H9 (cell line): ENCODE measurements around the gene INSYN2B. TPM values are rescaled to one million over a fixed set of nuclear protein-coding genes. Genes with fewer than 3 reads are reported as not detected.

Experiments
- DNase-seq: peaks from one replicate; pipeline ENCODE4 v3.0.0-alpha.2; 2017
- H2AFZ ChIP-seq: one replicate; pipeline ENCODE4 v1.6.1; 2013; ENCODE audit warnings: mild to moderate bottlenecking, low read length, control low read depth, moderate library complexity
- H2AK5ac ChIP-seq: 2 replicates; pipeline ENCODE4 v1.6.1; 2013; ENCODE audit warnings: low read length, control low read depth, mixed read lengths; ENCODE audit not compliant: insufficient read length
- H2BK120ac ChIP-seq: one replicate; pipeline ENCODE4 v1.6.1; 2013; ENCODE audit warnings: low read depth, mild to moderate bottlenecking, low read length, control low read depth, inconsistent platforms; ENCODE audit not compliant: poor library complexity, severe bottlenecking
- H2BK12ac ChIP-seq: 2 replicates; pipeline ENCODE4 v1.6.1; 2013; ENCODE audit warnings: low read length, control low read depth, mixed read lengths, low read depth; ENCODE audit not compliant: insufficient read length
- H2BK15ac ChIP-seq: 2 replicates; pipeline ENCODE4 v1.6.1; 2013; ENCODE audit warnings: low read depth, low read length, control low read depth
- H2BK20ac ChIP-seq: one replicate; pipeline ENCODE4 v1.6.1; 2013; ENCODE audit warnings: low read depth, mild to moderate bottlenecking, low read length, control low read depth, inconsistent platforms; ENCODE audit not compliant: poor library complexity, severe bottlenecking
- H2BK5ac ChIP-seq: 2 replicates; pipeline ENCODE4 v1.6.1; 2013; ENCODE audit warnings: low read length, control low read depth, mixed read lengths; ENCODE audit not compliant: insufficient read length
- H3K14ac ChIP-seq: 2 replicates; pipeline ENCODE4 v1.6.1; 2013; ENCODE audit warnings: low read length, control low read depth; ENCODE audit not compliant: insufficient read depth
- H3K18ac ChIP-seq: 2 replicates; pipeline ENCODE4 v1.6.1; 2013; ENCODE audit warnings: low read depth, mild to moderate bottlenecking, mixed read lengths, low read length, control low read depth; ENCODE audit not compliant: insufficient read length
- H3K23ac ChIP-seq: 2 replicates; pipeline ENCODE4 v1.6.1; 2013; ENCODE audit warnings: low read length, control low read depth, mixed read lengths, low read depth; ENCODE audit not compliant: insufficient read length
- H3K23me2 ChIP-seq: 2 replicates; pipeline ENCODE4 v1.6.1; 2013; ENCODE audit warnings: low read depth, mild to moderate bottlenecking, mixed read lengths, low read length, control low read depth; ENCODE audit not compliant: insufficient read length, poor library complexity, severe bottlenecking
- H3K27ac ChIP-seq: 2 replicates; pipeline ENCODE4 v1.5.1; 2013; ENCODE audit warnings: low read length, control low read depth, mixed read lengths, low read depth; ENCODE audit not compliant: insufficient read length
- H3K27me3 ChIP-seq: 2 replicates; pipeline ENCODE4 v1.6.1; 2013; ENCODE audit warnings: low read length, control low read depth, inconsistent platforms; ENCODE audit not compliant: insufficient read depth
- H3K4ac ChIP-seq: 2 replicates; pipeline ENCODE4 v1.6.1; 2013; ENCODE audit warnings: low read depth, mild to moderate bottlenecking, control low read depth, inconsistent platforms, low read length, moderate library complexity
- H3K4me1 ChIP-seq: 2 replicates; pipeline ENCODE4 v1.6.1; 2013; ENCODE audit warnings: low read length, control low read depth, inconsistent platforms; ENCODE audit not compliant: insufficient read depth
- H3K4me2 ChIP-seq: 2 replicates; pipeline ENCODE4 v1.6.1; 2013; ENCODE audit warnings: low read length, control low read depth, mixed read lengths; ENCODE audit not compliant: insufficient read length, insufficient read depth
- H3K56ac ChIP-seq: 2 replicates; pipeline ENCODE4 v1.6.1; 2013; ENCODE audit warnings: low read depth, mild to moderate bottlenecking, mixed read lengths, low read length, control low read depth; ENCODE audit not compliant: insufficient read length
- H3K79me1 ChIP-seq: 2 replicates; pipeline ENCODE4 v1.6.1; 2013; ENCODE audit warnings: low read depth, mild to moderate bottlenecking, moderate library complexity, low read length, control low read depth, inconsistent platforms; ENCODE audit not compliant: insufficient read depth, poor library complexity, severe bottlenecking
- H3K79me2 ChIP-seq: 2 replicates; pipeline ENCODE4 v1.6.1; 2013; ENCODE audit warnings: low read length, control low read depth, inconsistent platforms; ENCODE audit not compliant: insufficient read depth
- H3K9ac ChIP-seq: 2 replicates; pipeline ENCODE4 v1.6.1; 2013; ENCODE audit warnings: low read length, control low read depth, mixed read lengths; ENCODE audit not compliant: insufficient read length; ENCODE audit errors: extremely low read depth
- H3K9me3 ChIP-seq: one replicate; pipeline ENCODE4 v1.6.1; 2013; ENCODE audit warnings: low read depth, low read length, inconsistent platforms; ENCODE audit not compliant: control insufficient read depth
- H3T11ph ChIP-seq: one replicate; pipeline ENCODE4 v1.6.1; 2013; ENCODE audit warnings: mild to moderate bottlenecking, low read length, control low read depth, inconsistent platforms
- H4K20me1 ChIP-seq: one replicate; pipeline ENCODE4 v1.6.1; 2013; ENCODE audit not compliant: control insufficient read depth, insufficient read length, insufficient read depth
- H4K5ac ChIP-seq: 2 replicates; pipeline ENCODE4 v1.6.1; 2013; ENCODE audit warnings: low read depth, mild to moderate bottlenecking, mixed read lengths, low read length, control low read depth; ENCODE audit not compliant: insufficient read length
- H4K8ac ChIP-seq: replicated peaks from 2 replicates; pipeline ENCODE4 v1.6.1; 2013; ENCODE audit warnings: low read length, control low read depth, mixed read lengths, low read depth; ENCODE audit not compliant: insufficient read length
- H4K91ac ChIP-seq: 2 replicates; pipeline ENCODE4 v1.6.1; 2013; ENCODE audit warnings: low read depth, mild to moderate bottlenecking, moderate library complexity, mixed read lengths, low read length, control low read depth; ENCODE audit not compliant: insufficient read length
- H3K27ac Mint-ChIP-seq, 3 experiments: 2 replicates in 2 of 3; 3 replicates in 1 of 3; pipeline ENCODE4 v1.8.0; 2020 to 2021; ENCODE audit warnings: mixed read lengths in 3 of 3, mild to moderate bottlenecking in 1 of 3, moderate library complexity in 1 of 3
- H3K27me3 Mint-ChIP-seq: 2 replicates; pipeline ENCODE4 v1.8.0; 2021; ENCODE audit warnings: low read depth, mild to moderate bottlenecking, moderate library complexity, mixed read lengths
- H3K36me3 Mint-ChIP-seq, 3 experiments: 2 replicates in 2 of 3; 3 replicates in 1 of 3; pipeline ENCODE4 v1.8.0; 2020 to 2021; ENCODE audit warnings: low read depth in 3 of 3, mixed read lengths in 3 of 3; ENCODE audit not compliant: insufficient read depth in 1 of 3
- H3K4me1 Mint-ChIP-seq, 2 experiments: 2 replicates each; pipeline ENCODE4 v1.8.0; 2020; ENCODE audit warnings: mixed read lengths in 2 of 2
- H3K4me3 Mint-ChIP-seq, 2 experiments: 2 replicates in 1 of 2; 3 replicates in 1 of 2; pipeline ENCODE4 v1.8.0; 2020 to 2021; ENCODE audit warnings: mild to moderate bottlenecking in 2 of 2, mixed read lengths in 2 of 2, moderate library complexity in 1 of 2
- H3K9me3 Mint-ChIP-seq, 2 experiments: 2 replicates in 1 of 2; 3 replicates in 1 of 2; pipeline ENCODE4 v1.8.0; 2020; ENCODE audit warnings: mild to moderate bottlenecking in 2 of 2, mixed read lengths in 2 of 2, moderate library complexity in 1 of 2
- WGBS: extraction: QIAGEN DNeasy Blood & Tissue Kit; methylation state at CpG from one replicate; pipeline ENCODE4 v1.1.7; 2013; ENCODE audit warnings: missing lambda C conversion rate, low lambda C conversion rate, mixed read lengths; ENCODE audit not compliant: insufficient read length; ENCODE audit errors: extremely low coverage; 5-methylcytosine and 5-hydroxymethylcytosine counted together
- total RNA-seq: library from RNA; stranded (reverse); gene quantifications from 2 replicates; pipeline ENCODE4 v1.2.1, GENCODE V29; 2021
- TF ChIP-seq, protein P1 (sequence below): fragments of 200-600 bp; sonication (generic); conservative IDR thresholded peaks from 3 replicates; pipeline ENCODE4 v1.8.0; 2021; ENCODE audit warnings: antibody characterized with exemption, mild to moderate bottlenecking

The INSYN2B gene
- total RNA-seq, 1 experiment from 2014 or later = not detected

- Histone ChIP-seq H3K27me3 (no peaks in the 10 kb centered on the region), H2BK15ac (no peak overlapping the region), H3T11ph (no peak overlapping the region), H3K23me2 (no peaks in the 10 kb centered on the region), H4K91ac (no peak overlapping the region), H2AK5ac (no peak overlapping the region), H2BK12ac (no peak overlapping the region), H4K8ac (no peak overlapping the region), H4K5ac (no peak overlapping the region), H4K20me1 (no peaks in the 10 kb centered on the region), H2BK120ac (no peak overlapping the region), H3K18ac (no peak overlapping the region), H2BK20ac (no peak overlapping the region), H3K79me2 (no peaks in the 10 kb centered on the region), H3K9ac (no peak overlapping the region), H3K56ac (no peak overlapping the region), H3K9me3 (no peaks in the 10 kb centered on the region), H2AFZ (no peak overlapping the region), H3K4ac (no peak overlapping the region), H3K23ac (no peak overlapping the region), H3K14ac (no peak overlapping the region), H3K4me2 (no peak overlapping the region), H3K27ac (no peak overlapping the region), H2BK5ac (no peak overlapping the region), H3K4me1 (no peaks in the 10 kb centered on the region), H3K79me1 (no peaks in the 10 kb centered on the region)
- TF ChIP-seq, protein P1, sequence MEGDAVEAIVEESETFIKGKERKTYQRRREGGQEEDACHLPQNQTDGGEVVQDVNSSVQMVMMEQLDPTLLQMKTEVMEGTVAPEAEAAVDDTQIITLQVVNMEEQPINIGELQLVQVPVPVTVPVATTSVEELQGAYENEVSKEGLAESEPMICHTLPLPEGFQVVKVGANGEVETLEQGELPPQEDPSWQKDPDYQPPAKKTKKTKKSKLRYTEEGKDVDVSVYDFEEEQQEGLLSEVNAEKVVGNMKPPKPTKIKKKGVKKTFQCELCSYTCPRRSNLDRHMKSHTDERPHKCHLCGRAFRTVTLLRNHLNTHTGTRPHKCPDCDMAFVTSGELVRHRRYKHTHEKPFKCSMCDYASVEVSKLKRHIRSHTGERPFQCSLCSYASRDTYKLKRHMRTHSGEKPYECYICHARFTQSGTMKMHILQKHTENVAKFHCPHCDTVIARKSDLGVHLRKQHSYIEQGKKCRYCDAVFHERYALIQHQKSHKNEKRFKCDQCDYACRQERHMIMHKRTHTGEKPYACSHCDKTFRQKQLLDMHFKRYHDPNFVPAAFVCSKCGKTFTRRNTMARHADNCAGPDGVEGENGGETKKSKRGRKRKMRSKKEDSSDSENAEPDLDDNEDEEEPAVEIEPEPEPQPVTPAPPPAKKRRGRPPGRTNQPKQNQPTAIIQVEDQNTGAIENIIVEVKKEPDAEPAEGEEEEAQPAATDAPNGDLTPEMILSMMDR = no peak
- Mint-ChIP-seq H3K4me3 (no peak overlapping the region), H3K36me3 (no peaks in the 10 kb centered on the region), H3K27me3 (no peaks in the 10 kb centered on the region; the same call in 1 of the 2 replicates), H3K4me1 (peaks cover 0 to 4% of the 10 kb centered on the region in 2 experiments; a peak in 1 of 4 replicates), H3K9me3 (no peaks in the 10 kb centered on the region), H3K27ac (no peak overlapping the region)
- WGBS = no CpG with 5 or more reads among the region's 2 CpGs
- no peak for DNase-seq
Observed at GRCh38 chr5:169938439-169938838, 41.9 kb downstream of the INSYN2B start.
